ENCODE data around the gene PRPF6. TPM values are rescaled to one million over a fixed set of nuclear protein-coding genes. Genes with fewer than 3 reads are reported as not detected.

PRPF6 gene
- total RNA-seq, 1 experiment from 2014 or later = 88.4 TPM

DNA sequence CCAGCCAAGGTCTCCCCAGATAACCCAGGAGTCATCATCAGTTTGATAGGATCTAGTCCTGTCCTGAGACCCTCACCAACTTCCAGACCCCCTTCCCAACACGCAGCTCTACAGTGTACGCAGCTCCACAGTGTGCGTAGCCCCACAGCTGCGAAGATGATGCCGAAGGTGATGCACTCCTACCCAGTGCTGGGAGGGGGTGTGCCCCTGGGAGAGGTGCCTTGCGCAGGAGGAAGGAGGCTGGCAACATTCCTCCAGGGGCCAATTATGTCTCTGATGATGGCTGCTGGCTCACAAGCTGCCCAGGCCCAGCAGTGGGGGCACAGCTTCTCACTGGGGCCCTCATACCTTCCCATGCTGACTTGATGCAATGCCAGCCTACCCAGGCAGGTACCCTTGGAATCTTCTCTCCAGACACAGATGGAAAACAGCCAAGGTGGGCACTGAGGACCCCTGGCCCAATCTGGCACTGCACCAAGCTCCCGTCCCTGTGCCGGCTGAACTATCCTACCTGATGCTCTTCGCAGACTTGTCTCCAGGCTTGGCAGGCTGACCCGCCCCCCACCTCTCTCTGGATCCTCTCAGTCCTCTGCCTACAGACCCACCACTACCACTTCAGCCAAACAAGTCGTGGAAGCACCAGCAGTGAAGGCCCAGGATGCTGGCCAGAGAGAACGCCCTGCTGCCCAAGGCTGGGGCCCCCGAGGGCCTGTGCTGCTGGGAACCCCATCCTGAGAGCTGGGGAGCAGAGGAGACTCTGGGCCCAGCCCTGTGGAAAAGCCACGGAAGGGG is 12.6 kb upstream of the PRPF6 start:
- TF ChIP-seq TCF7L2 (IDR thresholded peaks at IDR 0.05; ENCODE audit: low read depth, low read length) = no peak
- BruUV-seq (replicated peaks) = no TSS peak
- Histone ChIP-seq H3K9me3 (ENCODE audit: control insufficient read depth, insufficient read depth, low read depth, low read length) (no peaks in the 10 kb centered on the region), H3K27me3 (ENCODE audit: control insufficient read depth, insufficient read depth, low read length) (no peaks in the 10 kb centered on the region), H3K4me3 (ENCODE audit: low read depth in 2 of 2, low read length in 2 of 2) (peak overlapping the region; percentile 58 to 59), H3K4me1 (ENCODE audit: control insufficient read depth, insufficient read depth, low read length) (peaks cover 10% of the 10 kb centered on the region), H3K27ac (ENCODE audit: low read length) (peak overlapping the region; percentile 68; the same call in 1 of the 2 replicates), H3K36me3 (ENCODE audit: control insufficient read depth, insufficient read depth, low read length) (no peaks in the 10 kb centered on the region; the same call in 1 of the 2 replicates)
- DNase-seq (ENCODE audit: low read depth, low spot score) (no peak), ATAC-seq (no peak)
- POLR2A ChIA-PET = no interaction called here
- in situ Hi-C loops (cut with HindIII; ENCODE audit: low pct_unique_long_range_greater_than_20kb, low sequenced_read_pairs) (no loop called here), intact Hi-C loops (cut with micrococcal nuclease; ENCODE audit: unreplicated experiment) (no loop called here)
- CTCF ChIA-PET = no interaction called here

DNA sequence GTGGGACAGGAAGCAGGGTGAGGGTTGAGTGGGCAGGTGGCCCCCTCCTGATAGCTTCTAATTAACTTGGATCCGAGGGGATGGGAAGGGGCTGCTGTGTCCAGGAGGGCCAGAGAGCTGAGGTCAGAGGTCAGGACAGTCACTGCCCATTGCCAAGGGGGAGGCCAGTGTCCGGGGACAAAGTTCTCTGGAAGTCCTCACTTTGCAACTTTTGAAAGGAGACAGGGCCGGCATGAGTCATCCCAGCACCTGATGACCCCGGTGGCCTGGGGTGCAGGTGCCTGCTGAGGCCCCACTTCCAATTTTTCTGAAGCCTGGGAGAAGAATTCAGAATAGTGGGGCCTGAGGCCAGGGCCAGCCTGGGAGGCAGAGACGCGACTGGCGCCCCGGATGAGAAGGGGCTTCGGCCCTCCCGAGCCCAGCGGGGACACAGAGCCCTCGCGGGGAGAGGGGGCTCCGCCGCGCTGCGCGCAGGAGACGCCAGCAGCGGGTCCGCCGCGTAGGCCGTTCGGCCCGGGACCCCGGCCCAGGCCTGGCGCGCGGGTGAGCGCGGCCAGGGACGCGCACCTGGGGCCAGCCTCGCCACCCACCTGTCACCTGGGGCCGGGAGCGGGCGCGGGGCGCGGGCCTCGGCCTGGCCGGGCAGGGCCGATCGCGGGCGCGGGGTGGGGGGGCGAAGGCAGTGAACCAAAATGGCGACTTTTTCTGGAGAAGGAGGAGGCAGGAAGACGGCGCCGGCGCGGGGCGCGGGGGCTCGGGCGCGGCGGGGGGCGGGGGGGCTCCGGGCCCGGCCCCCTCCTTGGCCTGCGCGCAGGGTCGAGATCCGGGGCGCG is 11.8 kb upstream of the PRPF6 start:
- DNase-seq (ENCODE audit: low read depth, low spot score) = no peak
- ATAC-seq = peak; percentile 4; the same call in 1 of the 2 replicates
- Histone ChIP-seq H3K36me3 (ENCODE audit: control insufficient read depth, insufficient read depth, low read length) (no peaks in the 10 kb centered on the region; the same call in 1 of the 2 replicates), H3K27me3 (ENCODE audit: control insufficient read depth, insufficient read depth, low read length) (no peaks in the 10 kb centered on the region), H3K4me1 (ENCODE audit: control insufficient read depth, insufficient read depth, low read length) (peaks cover 17% of the 10 kb centered on the region), H3K4me3 (ENCODE audit: low read depth in 2 of 2, low read length in 2 of 2) (peak overlapping the region; percentile 58 to 59), H3K9me3 (ENCODE audit: control insufficient read depth, insufficient read depth, low read depth, low read length) (no peaks in the 10 kb centered on the region), H3K27ac (ENCODE audit: low read length) (peak overlapping the region; percentile 68; the same call in 1 of the 2 replicates)
- TF ChIP-seq POLR2AphosphoS5 (IDR thresholded peaks at IDR 0.05; ENCODE audit: low read depth, low read length) (no peak), REST (IDR thresholded peaks at IDR 0.05; ENCODE audit: insufficient read depth in 1 of 2, low read depth in 2 of 2, low read length in 1 of 2) (no peak), CTCF (IDR thresholded peaks at IDR 0.05) (no peak), TCF7L2 (IDR thresholded peaks at IDR 0.05; ENCODE audit: low read depth, low read length) (no peak), SIN3A (IDR thresholded peaks at IDR 0.05; ENCODE audit: borderline replicate concordance, insufficient read depth, low read depth, low read length) (no peak; the same call in 1 of the 2 replicates)
- ChIA-PET POLR2A (no interaction called here), CTCF (no interaction called here)
- in situ Hi-C loops (cut with HindIII; ENCODE audit: low pct_unique_long_range_greater_than_20kb, low sequenced_read_pairs) = no loop called here
- no TSS peak for BruUV-seq (replicated peaks)
- intact Hi-C loops (cut with micrococcal nuclease; ENCODE audit: unreplicated experiment) = no loop called here
